GM18520 (cell line): Measurements from ENCODE around the gene ZNF524.

Source experiments
- ATAC-seq: cut with Tn5 transposase; IDR thresholded peaks from one replicate; pipeline ENCODE4 v1.9.1; 2021; ENCODE audit not compliant: unreplicated experiment

Gene ZNF524

DNA sequence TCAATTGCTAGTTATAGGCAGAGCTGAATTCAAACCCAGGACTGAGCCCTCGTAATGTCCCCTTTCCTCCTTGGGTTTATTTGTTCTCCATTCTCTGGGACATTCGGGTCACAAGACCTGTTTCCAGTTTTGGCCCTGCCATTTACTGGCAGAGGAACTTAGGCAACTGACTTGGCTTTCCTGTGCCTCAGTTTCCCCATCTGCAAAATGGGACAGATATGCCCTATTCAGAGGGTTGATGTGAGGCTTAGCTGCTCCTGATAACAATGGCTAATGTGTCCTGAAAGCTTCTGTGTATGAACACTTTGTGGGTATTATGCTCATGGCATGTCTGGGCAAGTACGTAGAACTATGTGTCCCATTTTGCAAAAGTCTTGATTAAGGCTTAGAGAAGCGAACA lies 996 bp downstream of the ZNF524 start:
- no peak for ATAC-seq

DNA sequence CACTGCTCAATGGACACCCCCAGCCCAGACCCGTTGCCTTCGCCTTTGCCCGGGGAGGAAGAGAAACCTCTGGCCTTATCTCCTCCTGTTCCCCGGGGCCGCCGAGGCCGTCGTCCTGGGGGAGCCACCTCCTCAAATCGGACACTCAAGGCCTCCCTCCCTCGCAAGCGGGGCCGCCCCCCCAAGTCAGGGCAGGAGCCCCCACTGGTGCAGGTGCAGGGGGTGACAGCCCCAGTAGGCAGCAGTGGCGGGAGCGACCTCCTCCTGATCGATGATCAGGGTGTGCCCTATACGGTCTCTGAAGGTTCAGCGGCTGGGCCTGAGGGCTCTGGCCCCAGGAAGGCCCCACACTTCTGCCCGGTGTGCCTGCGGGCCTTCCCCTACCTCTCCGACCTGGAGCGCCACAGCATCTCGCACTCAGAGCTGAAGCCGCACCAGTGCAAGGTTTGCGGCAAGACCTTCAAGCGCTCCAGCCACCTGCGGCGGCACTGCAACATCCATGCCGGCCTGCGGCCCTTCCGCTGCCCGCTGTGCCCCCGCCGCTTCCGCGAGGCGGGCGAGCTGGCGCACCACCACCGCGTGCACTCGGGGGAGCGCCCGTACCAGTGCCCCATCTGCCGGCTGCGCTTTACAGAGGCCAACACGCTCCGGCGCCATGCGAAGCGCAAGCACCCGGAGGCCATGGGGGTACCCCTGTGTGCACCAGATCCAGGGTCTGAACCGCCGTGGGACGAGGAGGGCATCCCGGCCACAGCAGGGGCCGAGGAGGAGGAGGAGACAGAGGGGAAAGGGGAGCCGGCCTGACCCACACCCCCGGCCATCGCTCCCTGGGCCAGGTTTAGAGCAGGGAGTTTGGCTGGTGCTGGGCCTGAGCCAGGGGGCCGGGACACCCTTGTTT lies 2.3 kb downstream of the ZNF524 start:
- no peak for ATAC-seq

DNA sequence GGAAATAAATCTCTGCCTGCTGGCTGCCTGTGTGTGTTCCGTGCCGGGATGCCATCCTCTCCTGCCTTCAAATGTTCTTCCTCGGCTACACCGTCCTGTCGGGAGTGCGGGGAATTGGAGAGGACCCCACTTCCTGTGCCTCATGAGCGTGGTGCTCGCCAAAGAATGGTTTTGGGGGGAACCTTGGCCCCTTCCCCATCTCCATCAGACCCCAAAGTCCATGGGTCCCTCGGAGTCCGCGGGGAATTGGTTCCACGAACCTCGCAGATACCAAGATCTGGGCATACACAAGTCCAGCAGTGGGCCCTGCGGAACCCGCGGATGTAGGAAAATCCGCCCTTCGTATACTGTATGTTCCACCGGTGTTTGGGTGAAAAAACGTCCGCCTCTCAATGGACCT lies 3.0 kb downstream of the ZNF524 start:
- no peak for ATAC-seq

DNA sequence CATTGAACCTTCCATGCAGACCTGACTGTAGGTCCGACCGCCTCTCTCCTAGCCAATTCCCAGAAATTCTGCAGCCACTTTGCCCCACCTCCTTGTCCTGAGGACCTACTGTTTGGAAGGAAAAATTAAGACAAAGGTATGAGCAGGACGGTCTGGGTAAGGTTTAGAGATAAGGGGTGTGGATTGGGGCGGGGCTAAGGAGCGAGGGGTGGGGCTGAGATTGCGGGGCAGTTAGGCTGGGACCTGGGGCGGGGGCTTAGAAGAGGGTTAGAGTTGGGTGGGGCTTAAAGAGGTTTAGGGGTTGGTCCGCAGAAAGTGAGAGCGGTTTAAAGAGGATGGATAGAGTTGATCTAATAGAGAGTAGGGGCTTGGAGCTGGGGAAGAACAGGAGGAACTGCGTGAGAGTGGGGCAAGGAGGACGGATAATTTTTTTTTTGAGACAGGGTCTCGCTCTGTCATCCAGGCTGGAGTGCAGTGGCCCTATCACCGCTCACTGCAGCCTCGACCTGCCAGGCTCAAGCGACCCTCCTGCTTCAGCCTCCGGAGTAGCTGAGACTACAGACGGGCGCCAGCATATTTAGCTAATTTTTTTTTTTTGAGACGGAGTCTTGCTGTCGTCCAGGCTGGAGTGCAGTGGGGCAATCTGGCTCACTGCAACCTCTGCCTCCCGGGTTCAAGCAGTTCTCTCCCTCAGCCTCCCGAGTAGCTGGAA lies 3.6 kb downstream of the ZNF524 start:
- ATAC-seq = no peak

DNA sequence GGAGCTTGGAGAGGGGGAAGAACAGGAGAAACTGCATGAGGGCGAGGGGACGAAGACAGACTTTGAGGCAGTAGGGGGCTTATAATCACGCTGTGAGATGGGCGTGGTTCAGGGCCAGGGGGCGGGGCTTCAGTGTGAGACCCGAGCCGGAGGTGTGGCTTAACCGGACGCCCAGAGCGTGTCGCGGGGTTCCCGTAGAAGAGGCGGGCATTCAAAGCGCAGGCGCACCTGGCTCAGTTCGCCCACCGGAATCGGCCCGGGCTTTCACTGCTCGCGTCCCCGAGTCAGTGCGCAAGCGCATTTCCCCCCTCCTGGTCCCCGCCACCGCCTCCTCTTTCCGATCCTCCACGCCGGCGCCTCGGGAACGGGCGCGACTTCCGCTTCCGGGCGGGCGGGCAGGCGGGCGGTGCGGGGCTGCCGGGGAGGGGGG lies 5.1 kb downstream of the ZNF524 start:
- peak; percentile 55 for ATAC-seq

DNA sequence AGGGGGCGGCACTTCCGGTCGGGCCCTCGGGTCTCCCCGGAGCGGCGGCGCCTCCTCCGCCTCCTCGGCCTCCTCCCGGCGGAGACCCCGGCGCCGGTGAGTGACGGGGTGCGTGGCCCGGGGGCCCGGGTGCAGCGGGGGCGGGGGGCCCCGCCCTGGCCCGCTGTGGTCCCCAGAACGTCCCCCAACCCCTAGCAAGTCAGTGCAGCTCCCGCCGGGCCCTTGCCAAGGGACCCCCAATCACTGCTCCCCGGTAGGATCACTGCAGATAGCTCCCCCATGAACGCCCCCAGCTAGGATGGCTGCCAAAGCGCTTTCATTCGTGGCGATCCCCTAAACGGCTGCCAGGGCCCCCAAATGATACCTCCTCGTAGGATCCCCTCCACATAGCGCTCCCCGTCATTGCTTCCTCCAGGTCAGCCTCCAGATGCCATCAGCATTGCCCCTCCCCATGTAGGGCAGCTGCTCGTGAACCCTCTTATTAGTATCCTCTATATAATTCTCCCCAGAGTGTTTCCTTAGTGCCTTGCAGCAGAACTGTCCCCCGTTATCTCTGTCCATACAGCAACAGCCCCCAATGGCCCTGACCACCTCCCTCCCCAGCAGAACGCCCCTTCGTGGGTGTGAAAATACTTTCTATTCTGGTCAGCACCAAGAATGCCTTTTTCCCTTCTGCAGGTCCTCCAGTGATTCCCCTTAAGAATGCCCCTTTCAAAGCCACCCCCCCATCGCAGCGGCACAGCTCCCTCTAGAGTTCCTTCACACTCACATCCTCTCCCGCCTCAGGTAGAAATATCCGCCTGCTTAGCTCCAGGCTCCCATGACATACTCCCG lies 5.8 kb downstream of the ZNF524 start, which contains the start of gene ZNF865:
ZNF865 (plus strand) TSS at position 11 of the 834 bp plus-strand sequence. CDS start 7,972 bp downstream, outside the sequence.
- ATAC-seq = peak; percentile 7

DNA sequence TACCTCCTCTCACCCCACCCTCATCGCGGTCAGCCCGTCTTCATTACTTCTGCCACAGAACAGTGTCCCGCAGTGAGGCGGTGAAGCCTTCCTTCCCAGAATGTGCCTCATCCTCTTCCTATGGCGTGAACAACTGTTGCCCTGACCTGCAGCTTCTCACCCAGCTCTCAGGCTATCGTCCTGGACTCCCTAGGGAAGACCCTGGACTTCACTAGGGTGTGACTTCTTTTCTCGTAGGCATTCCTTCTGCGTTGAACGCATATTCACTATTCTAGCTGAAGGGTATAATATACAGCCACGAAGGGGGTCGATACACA lies 6.3 kb downstream of the ZNF524 start:
- ATAC-seq = no peak

DNA sequence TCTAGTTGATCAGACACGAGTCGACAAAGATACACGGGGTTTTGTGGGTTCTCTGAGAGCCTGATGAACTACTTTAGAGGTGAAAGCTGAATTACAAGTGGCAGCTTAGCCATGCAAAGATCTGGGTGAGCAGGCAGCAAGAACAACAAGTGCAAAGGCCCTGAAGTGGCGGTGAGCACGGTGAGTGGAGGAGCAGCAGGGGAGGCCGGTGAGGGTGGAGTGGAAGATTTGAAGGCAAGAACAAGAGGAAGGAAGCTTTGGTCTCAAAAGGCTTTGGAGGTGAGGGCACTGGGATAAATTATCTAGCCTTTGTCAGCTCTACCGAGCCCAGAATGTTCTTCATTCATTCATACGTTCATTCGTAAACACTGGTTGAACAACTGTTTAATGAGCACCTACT lies 6.7 kb downstream of the ZNF524 start:
- no peak for ATAC-seq

DNA sequence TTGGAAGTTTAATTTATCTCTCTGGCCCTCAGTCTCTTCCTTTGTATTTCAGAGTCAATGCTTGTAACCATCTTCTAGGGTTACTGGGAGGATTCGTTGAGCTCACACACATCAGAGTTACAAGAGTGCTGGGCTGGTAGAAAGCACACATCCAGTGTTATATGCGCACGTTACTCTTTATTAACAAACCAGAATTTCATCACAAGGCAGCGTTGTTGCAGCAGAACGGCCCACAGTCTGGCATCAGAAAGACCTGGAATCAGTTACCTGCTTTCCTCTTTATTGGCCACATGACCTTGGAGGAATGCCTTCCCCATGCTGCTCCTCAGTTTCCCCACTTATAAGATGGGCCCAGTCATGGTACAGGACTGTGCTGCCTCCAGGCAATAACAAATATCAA lies 9.2 kb downstream of the ZNF524 start:
- no peak for ATAC-seq

DNA sequence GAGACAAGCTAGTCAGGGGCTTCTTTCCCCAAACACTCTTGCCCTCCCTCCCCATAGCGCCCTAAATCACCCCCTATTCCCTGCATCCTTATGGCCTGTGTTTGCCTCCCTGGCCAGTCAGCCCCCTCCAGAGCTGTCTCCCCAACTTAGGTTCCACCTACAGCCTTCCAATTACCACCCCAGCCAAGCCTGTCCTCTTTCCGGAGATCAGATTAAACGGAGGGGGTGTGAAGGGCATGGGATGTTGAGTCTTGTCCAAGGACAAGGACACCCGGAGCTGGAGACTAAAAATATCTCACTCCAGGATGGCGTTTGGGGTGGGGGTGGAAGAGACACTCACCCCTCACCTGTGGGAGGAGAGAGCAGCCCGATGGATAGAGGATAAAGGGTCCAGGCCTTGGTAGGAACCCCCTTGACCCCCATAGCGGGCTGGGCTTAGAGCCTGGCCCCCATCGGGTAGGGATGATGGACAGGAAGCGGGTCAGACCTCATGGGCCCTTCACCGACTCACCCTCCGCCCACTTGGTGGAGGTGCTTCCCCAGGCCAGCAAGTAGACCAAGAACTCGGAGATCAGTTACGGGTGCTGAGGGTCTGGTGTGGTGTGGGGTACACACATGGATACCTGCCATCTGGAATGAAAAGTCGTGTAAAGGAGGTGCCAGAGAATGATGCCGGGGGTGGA lies 11.4 kb downstream of the ZNF524 start:
- ATAC-seq = no peak

DNA sequence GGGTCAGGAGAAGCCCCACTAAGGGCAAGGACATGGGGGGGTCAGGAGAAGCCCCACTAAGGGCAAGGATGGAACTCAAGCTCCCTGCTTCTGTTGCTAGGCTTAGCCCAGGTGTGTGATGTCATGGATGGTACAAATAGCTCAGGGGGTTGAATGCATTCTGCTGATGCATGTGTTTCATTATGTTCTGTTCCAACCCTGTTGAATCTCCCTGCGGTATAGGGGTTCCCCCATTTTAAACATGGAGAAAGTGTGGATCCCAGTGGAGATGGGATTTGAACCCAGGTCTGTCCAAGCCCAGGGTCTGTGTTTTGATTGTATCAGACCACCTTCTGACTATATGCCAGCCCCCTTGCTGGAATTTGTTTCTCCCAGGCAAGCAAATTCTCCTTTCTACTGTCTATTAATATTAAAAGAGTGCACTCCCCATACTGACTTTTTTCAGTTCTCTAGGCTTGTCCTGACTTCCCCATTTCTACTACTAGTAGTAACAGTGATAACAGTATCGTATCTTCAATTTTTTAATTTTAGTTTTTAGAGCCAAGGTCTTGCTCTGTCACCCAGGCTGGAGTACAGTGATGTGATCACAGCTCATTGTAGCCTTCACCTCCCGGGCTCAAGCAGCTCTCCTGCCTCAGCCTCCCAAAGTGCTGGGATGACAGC lies 12.0 kb downstream of the ZNF524 start:
- no peak for ATAC-seq

DNA sequence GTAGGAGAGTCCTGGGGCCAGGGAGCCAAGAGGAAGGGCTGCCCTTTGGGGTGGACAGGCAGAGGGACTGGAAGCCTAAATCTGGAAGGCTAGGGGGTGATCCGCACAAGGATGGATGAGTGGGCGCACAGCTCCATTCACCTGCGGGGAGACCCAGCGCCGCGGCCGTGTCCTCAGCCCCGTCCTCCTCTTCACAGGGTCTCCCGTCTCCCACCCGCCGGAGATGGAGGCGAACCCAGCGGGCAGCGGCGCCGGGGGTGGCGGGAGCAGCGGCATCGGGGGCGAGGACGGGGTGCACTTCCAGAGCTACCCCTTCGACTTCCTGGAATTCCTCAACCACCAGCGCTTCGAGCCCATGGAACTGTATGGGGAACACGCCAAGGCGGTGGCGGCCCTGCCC lies 13.3 kb downstream of the ZNF524 start:
- no peak for ATAC-seq

DNA sequence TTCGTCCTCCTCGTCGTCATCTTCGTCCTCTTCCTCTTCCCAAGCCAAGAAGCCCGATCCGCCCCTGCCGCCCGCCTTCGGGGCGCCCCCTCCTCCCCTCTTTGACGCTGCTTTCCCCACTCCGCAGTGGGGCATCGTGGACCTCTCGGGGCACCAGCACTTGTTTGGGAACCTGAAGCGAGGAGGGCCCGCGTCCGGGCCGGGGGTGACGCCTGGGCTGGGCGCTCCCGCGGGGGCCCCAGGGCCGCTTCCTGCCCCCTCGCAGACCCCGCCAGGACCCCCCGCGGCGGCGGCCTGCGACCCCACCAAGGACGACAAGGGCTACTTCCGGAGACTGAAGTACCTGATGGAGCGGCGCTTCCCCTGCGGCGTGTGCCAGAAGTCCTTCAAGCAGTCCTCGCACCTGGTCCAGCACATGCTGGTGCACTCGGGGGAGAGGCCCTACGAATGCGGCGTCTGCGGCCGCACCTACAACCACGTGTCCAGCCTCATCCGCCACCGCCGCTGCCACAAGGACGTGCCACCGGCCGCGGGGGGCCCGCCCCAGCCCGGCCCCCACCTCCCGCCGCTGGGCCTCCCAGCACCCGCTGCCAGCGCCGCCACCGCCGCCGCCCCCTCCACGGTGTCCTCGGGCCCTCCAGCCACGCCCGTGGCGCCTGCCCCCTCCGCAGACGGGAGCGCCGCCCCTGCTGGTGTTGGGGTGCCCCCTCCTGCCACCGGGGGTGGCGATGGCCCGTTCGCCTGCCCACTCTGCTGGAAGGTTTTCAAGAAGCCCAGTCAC lies 14.0 kb downstream of the ZNF524 start:
- ATAC-seq = no peak

DNA sequence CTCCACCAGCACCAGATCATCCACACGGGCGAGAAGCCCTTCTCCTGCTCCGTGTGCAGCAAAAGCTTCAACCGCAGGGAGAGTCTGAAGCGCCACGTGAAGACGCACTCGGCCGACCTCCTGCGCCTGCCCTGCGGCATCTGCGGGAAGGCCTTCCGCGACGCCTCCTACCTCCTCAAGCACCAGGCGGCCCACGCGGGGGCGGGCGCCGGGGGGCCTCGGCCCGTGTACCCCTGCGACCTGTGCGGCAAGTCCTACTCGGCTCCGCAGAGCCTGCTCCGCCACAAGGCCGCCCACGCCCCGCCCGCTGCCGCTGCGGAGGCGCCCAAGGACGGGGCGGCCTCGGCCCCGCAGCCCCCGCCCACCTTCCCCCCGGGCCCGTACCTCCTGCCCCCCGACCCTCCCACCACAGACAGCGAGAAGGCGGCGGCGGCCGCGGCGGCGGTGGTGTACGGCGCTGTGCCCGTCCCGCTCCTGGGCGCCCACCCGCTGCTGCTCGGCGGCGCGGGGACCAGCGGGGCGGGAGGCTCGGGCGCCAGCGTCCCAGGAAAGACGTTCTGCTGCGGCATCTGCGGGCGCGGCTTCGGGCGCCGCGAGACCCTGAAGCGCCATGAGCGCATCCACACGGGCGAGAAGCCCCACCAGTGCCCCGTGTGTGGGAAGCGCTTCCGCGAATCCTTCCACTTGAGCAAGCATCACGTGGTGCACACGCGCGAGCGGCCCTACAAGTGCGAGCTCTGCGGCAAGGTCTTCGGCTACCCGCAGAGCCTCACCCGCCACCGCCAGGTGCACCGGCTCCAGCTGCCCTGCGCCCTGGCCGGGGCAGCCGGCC lies 14.8 kb downstream of the ZNF524 start:
- no peak for ATAC-seq

DNA sequence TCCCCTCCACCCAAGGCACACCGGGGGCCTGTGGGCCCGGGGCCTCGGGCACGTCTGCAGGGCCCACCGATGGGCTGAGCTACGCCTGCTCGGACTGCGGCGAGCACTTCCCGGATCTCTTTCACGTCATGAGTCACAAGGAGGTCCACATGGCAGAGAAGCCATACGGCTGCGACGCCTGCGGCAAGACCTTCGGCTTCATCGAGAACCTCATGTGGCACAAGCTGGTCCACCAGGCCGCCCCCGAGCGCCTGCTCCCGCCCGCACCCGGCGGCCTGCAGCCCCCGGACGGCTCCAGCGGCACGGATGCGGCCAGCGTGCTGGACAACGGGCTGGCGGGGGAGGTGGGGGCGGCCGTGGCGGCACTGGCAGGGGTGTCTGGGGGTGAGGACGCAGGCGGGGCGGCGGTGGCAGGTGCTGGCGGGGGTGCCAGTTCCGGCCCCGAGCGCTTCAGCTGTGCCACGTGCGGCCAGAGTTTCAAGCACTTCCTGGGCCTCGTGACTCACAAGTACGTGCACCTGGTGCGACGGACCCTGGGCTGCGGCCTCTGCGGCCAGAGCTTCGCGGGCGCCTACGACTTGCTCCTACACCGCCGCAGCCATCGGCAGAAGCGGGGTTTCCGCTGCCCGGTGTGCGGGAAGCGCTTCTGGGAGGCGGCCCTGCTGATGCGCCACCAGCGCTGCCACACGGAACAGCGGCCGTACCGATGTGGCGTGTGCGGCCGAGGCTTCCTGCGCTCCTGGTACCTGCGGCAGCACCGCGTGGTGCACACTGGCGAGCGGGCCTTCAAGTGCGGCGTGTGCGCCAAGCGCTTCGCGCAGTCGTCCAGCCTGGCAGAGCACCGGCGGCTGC lies 15.7 kb downstream of the ZNF524 start:
- ATAC-seq = no peak

DNA sequence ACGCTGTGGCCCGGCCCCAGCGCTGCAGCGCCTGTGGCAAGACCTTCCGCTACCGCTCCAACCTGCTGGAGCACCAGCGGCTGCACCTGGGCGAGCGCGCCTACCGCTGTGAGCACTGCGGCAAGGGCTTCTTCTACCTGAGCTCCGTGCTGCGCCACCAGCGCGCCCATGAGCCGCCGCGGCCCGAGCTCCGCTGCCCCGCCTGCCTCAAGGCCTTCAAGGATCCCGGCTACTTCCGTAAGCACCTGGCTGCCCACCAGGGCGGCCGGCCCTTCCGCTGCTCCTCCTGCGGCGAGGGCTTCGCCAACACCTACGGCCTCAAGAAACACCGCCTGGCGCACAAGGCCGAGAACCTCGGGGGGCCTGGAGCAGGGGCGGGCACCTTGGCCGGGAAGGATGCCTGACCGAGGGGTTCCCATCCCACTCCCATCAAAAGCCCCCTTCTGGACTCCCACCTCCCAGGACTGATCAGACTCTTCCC lies 16.3 kb downstream of the ZNF524 start:
- no peak for ATAC-seq

DNA sequence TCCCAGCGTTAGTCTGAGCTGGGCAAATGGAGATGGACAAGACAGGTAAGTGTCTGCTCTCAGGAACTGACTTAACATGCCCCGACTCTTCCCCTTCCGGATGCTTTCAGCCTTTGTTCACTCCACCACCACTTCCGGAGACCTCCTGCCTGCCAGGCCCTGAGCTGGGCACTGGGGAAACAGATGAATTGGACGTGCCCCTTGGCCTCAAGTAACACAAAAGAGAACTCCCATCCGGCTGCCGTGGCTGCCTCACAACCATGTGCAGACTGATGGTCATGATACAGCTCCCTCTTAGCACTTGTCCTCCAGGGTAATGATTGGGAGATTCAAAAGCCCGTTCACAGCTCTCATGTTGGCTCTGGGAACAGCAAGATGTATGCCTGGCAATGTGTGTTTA lies 17.3 kb downstream of the ZNF524 start:
- no peak for ATAC-seq

DNA sequence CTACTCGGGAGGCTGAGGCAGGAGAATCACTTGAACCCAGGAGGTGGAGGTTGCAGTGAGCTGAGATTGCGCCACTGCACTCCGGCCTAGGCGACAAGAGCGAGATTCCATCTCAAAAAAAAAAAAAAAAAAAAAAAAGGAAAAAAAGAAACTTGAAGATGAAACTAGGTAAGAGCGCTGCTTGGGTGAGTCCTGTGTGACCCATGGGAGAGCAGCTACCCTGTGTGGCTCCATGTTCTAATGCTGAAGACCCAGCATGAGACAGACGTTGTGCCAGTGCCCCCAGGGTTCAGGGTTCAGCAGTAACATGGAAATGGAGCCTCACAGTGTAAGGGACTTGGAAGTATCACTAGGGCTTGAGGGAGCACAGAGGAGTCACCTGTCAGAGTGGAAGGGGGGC lies 18.3 kb downstream of the ZNF524 start:
- no peak for ATAC-seq
